BE2C (cell line): ENCODE results near the gene GARIN5B.

Source experiments
- DNase-seq: peaks from one replicate; pipeline ENCODE4 v3.0.0-alpha.2; 2020
- H3K27me3 ChIP-seq: fragments of 250-450 bp; sonication (Bioruptor Pico); 2 replicates; pipeline ENCODE4 v1.5.1; 2020; ENCODE audit warnings: mild to moderate bottlenecking
- H3K36me3 ChIP-seq: fragments of 250-450 bp; sonication (Bioruptor Pico); 2 replicates; pipeline ENCODE4 v1.5.1; 2020; ENCODE audit warnings: mild to moderate bottlenecking
- H3K4me1 ChIP-seq: fragments of 250-450 bp; sonication (Bioruptor Pico); 2 replicates; pipeline ENCODE4 v1.5.1; 2020
- H3K4me3 ChIP-seq: 2 replicates; pipeline ENCODE4 v1.5.1; 2011; ENCODE audit warnings: low read depth, low read length
- H3K9me3 ChIP-seq: fragments of 250-450 bp; sonication (Bioruptor Pico); 2 replicates; pipeline ENCODE4 v1.5.1; 2020
- CTCF ChIP-seq: IDR thresholded peaks from 2 replicates; pipeline ENCODE4 v1.5.1; 2012; ENCODE audit warnings: mild to moderate bottlenecking, low read depth, low read length

GARIN5B gene

GRCh38 chr19:55369653-55370304, 6.7 kb upstream of the GARIN5B start:
- no peak for TF ChIP-seq CTCF
- DNase-seq = peak; percentile 85
- peaks cover 9% of the 10 kb centered on the region for H3K4me1 ChIP-seq
- H3K36me3 ChIP-seq = no peaks in the 10 kb centered on the region
- peaks cover 19% of the 10 kb centered on the region for H3K27me3 ChIP-seq
- H3K4me3 ChIP-seq = peak overlapping the region; percentile 46
- H3K9me3 ChIP-seq = no peaks in the 10 kb centered on the region

GRCh38 chr19:55368701-55369563, 5.9 kb upstream of the GARIN5B start:
- Histone ChIP-seq H3K36me3 (no peaks in the 10 kb centered on the region), H3K27me3 (peaks cover 19% of the 10 kb centered on the region), H3K4me1 (peaks cover 9% of the 10 kb centered on the region), H3K9me3 (no peaks in the 10 kb centered on the region), H3K4me3 (peak overlapping the region; percentile 26)
- no peak for DNase-seq
- TF ChIP-seq CTCF = no peak

- TF ChIP-seq CTCF = no peak
- no peaks in the 10 kb centered on the region for H3K9me3 ChIP-seq
- no peaks in the 10 kb centered on the region for H3K36me3 ChIP-seq
- peaks cover 19% of the 10 kb centered on the region for H3K27me3 ChIP-seq
- H3K4me1 ChIP-seq = peaks cover 9% of the 10 kb centered on the region
- H3K4me3 ChIP-seq = no peak overlapping the region
- no peak for DNase-seq
Measured at GRCh38 chr19:55368106-55368505, 5.0 kb upstream of the GARIN5B start.

- no peak for DNase-seq
- no peak for TF ChIP-seq CTCF
- H3K4me3 ChIP-seq = no peak overlapping the region
- peaks cover 19% of the 10 kb centered on the region for H3K27me3 ChIP-seq
- no peaks in the 10 kb centered on the region for H3K9me3 ChIP-seq
- H3K4me1 ChIP-seq = peaks cover 4% of the 10 kb centered on the region; the same call in 1 of the 2 replicates
- H3K36me3 ChIP-seq = no peaks in the 10 kb centered on the region
Measured at GRCh38 chr19:55366790-55367189, 3.7 kb upstream of the GARIN5B start.

GRCh38 chr19:55365964-55366363, 2.9 kb upstream of the GARIN5B start:
- no peak for DNase-seq
- H3K4me1 ChIP-seq = peaks cover 4% of the 10 kb centered on the region; the same call in 1 of the 2 replicates
- no peak overlapping the region for H3K4me3 ChIP-seq
- H3K9me3 ChIP-seq = no peaks in the 10 kb centered on the region
- H3K27me3 ChIP-seq = peaks cover 17% of the 10 kb centered on the region
- no peaks in the 10 kb centered on the region for H3K36me3 ChIP-seq
- no peak for TF ChIP-seq CTCF

GRCh38 chr19:55365245-55365644, 2.2 kb upstream of the GARIN5B start:
- Histone ChIP-seq H3K27me3 (peaks cover 12% of the 10 kb centered on the region), H3K36me3 (no peaks in the 10 kb centered on the region), H3K4me1 (peaks cover 4% of the 10 kb centered on the region; the same call in 1 of the 2 replicates), H3K4me3 (no peak overlapping the region), H3K9me3 (no peaks in the 10 kb centered on the region)
- no peak for DNase-seq
- TF ChIP-seq CTCF = no peak
